ENCODE results near the gene GPR141.

DNA sequence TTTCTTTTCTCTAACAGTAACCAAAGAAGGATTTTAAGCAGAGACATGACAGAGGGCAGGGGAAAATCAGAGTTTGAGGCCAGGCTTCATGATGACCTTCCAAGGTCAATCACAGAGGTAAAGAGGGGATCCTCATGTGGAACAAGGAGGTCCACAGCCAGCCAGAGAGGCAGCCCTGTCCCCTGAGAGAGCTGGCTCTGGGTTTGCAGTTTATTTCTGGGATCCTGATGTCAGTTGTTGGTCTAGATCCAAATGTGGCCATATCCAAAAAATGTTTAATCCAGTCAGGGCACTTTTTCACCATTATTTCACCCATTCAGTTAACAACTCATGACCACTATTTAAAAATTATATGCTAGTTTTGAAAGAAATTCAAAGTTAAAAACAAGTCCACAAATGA, 45.6 kb downstream of the GPR141 start:
- TF ChIP-seq, protein P1, sequence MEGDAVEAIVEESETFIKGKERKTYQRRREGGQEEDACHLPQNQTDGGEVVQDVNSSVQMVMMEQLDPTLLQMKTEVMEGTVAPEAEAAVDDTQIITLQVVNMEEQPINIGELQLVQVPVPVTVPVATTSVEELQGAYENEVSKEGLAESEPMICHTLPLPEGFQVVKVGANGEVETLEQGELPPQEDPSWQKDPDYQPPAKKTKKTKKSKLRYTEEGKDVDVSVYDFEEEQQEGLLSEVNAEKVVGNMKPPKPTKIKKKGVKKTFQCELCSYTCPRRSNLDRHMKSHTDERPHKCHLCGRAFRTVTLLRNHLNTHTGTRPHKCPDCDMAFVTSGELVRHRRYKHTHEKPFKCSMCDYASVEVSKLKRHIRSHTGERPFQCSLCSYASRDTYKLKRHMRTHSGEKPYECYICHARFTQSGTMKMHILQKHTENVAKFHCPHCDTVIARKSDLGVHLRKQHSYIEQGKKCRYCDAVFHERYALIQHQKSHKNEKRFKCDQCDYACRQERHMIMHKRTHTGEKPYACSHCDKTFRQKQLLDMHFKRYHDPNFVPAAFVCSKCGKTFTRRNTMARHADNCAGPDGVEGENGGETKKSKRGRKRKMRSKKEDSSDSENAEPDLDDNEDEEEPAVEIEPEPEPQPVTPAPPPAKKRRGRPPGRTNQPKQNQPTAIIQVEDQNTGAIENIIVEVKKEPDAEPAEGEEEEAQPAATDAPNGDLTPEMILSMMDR (optimal IDR thresholded peaks at IDR 0.05 in 1 of 3, IDR thresholded peaks at IDR 0.05 in 1 of 3, conservative IDR thresholded peaks at IDR 0.05 in 1 of 3; ENCODE audit: extremely low read depth in 1 of 3, insufficient read depth in 2 of 3, low read length in 3 of 3), result no peak
- no peak for TF ChIP-seq EZH2 (IDR thresholded peaks at IDR 0.05; ENCODE audit: low read length)

All from keratinocyte (primary cell).